ENCODE measurements around the gene DOCK3. TPM values are rescaled to one million over a fixed set of nuclear protein-coding genes. Genes with fewer than 3 reads are reported as not detected.
"Not testable (repeated sequence)": the region's sequence is repeated elsewhere in the genome, so short reads cannot be mapped to it uniquely, and the experiment has no call there.

Gene DOCK3
- polyA plus RNA-seq, 4 donors = 1.1 to 1.6 (median 1.4) TPM

DNA sequence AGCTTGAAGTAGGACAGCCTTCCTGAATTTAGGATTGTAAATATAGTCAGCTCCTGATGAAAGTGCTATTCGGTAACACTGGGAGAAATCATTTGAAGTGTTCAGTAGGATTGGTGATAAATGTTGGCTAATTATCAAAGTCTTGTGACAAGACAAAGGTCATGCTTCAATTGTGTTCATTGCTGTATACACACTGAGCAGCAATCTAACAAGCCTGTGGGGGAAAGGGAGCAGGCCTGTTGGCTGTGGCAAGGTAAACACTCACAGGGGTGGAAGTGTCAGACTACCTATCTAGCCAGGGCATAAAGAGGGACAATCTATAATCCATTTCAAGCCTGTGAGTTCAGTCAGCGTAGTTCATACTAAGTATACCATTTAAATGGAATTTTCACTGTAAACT is 599.3 kb downstream of the DOCK3 start:
- no peak for DNase-seq (ENCODE audit: low read depth in 4 of 4, low spot score in 3 of 4)

DNA sequence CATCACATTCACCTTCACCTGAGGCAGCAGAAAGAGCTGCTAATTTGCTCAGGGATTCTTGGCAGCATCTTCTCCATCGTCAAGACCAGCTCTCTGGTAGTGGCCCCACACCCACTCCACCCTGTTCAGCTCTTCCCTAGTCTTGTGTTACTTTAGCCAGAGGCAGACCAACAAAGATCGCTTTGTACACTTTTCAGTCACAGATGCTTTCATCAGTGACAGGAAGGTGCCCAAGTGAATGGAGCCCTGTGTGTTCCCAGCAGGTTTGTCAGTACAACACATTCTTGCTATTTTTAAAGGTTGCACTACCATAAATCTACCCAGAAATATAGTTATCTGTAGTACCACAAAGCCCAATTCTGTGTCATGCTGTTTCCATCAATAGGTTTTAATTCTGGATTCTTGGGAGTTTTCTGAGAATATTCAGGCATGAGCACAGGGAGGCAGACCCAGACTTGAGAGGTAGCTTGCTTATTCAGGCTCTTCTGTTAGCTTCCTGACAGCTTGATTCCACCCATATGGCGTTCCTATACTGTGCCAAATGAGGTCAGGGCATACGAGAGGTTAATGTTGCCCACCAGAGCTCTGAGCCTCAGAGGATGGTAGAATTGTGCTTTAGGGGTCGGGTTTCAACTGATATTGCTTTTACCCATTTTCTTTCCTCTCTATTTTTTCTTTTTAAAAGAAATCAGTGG is 600.5 kb downstream of the DOCK3 start:
- peak in 1 of 4 donors; percentile 5 for DNase-seq (ENCODE audit: low read depth in 4 of 4, low spot score in 3 of 4)

DNA sequence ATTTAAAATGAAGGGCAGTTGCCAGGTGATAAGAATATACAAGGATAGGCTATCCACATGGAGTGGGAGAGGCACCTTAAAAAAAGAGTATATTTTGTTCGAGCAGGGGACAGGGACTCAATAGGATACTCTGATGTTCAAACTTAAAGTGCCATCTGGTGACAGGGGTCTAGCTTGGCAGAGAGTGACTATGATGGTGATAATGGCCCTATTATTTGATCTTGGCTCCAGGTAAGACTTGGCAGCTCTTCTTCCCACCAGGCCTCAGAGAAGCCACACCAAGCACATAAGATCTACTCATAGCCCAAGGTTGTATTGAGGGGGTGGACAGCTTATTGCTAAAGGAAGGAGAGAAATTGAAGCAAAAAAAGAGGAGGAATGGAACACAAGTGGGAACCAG is 601.3 kb downstream of the DOCK3 start:
- no peak for DNase-seq (ENCODE audit: low read depth in 4 of 4, low spot score in 3 of 4)

DNA sequence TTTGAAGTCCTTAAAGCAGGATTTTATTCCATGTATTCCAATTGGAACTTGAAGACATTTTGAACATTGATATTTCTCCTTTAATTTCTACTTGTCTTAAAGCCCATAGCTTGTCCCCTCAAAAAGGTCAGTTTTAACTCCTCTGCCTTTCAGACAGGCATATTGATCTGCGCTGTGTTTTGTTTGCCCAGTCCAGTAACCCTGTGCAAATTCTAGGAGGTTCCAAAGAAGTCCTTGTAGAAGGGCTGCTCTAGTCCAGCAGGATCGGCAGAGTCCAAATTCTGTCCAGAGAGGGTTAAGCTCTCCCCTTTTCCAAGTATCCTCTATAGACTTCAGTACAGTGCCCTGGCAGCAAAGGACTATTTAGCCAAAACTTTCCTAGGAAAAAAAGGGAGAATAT is 604.7 kb downstream of the DOCK3 start:
- no peak for DNase-seq (ENCODE audit: low read depth in 4 of 4, low spot score in 3 of 4)

GRCh38 chr3:51280176-51280575 is 605.4 kb downstream of the DOCK3 start:
- no peak for DNase-seq (ENCODE audit: low read depth in 4 of 4, low spot score in 3 of 4)

GRCh38 chr3:51282931-51283330 is 608.2 kb downstream of the DOCK3 start:
- DNase-seq (ENCODE audit: low read depth in 4 of 4, low spot score in 3 of 4) = no peak

DNA sequence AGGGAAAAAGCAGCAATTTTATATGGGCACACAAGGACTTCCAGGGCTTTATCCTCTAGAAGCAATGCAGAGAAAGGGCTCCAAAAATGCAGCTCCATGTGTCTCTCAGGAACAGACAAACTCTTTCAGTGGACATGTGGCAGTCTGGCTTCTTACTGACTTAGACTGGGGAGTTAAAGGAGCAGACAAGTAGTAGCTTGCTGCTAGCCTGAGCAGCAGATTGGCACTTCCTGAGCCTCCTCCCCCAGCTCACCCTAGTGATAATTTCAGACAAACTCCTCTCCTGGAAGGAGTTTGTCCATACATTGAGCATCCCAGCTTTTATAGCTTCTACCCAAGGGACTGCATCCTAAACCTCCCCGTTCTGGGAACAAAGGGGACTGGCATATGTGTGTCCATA is 608.7 kb downstream of the DOCK3 start:
- DNase-seq (ENCODE audit: low read depth in 4 of 4, low spot score in 3 of 4) = no peak

GRCh38 chr3:51295625-51296024 is 620.9 kb downstream of the DOCK3 start:
- no peak for DNase-seq (ENCODE audit: low read depth in 4 of 4, low spot score in 3 of 4)

DNA sequence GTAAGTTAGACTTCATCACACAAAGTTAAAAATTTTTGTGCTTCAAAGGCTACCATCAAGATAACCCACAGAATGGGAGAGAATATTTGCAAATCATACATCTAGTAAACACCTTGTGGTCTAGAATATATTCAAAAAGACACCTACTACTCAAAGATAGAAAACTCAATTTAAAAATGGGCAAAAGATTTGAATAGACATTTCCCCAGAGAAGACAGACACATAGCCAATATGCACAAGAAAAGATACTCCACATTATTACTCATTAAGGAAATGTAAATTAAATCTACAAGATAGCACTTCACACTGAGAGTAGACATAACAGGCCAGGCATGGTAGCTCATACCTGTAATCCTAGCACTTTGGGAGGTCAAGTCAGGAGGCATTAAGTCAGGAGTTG is 622.6 kb downstream of the DOCK3 start:
- DNase-seq (ENCODE audit: low read depth in 4 of 4, low spot score in 3 of 4) = no peak

DNA sequence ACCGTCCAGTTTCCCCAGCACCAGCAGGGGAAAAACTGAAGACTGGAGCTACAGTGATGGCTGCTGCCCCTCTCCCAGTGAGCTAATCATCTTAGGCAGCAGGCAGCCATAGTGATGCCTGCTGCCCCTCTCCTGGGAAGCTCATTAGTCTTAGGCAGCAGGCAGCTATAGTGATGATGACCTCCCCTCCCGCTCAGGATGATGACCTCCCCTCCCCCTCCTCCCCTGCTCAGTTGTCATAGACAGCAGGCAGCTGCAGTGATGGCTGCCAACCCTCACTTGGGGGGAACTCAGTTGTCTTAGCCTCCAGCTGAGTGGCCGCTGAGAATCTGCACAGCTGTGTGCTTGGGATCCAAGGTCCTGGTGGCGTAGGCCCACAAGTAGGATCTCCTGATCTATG is 629.5 kb downstream of the DOCK3 start:
- DNase-seq (ENCODE audit: low read depth in 4 of 4, low spot score in 3 of 4) = no peak

GRCh38 chr3:51306093-51306492 is 631.4 kb downstream of the DOCK3 start:
- DNase-seq (ENCODE audit: low read depth in 4 of 4, low spot score in 3 of 4) = no peak

GRCh38 chr3:51307458-51307857 is 632.7 kb downstream of the DOCK3 start:
- no peak for DNase-seq (ENCODE audit: low read depth in 4 of 4, low spot score in 3 of 4)

GRCh38 chr3:51307945-51308607 is 633.3 kb downstream of the DOCK3 start:
- DNase-seq (ENCODE audit: low read depth in 4 of 4, low spot score in 3 of 4) = not testable (repeated sequence)

GRCh38 chr3:51311055-51311454 is 636.3 kb downstream of the DOCK3 start:
- DNase-seq (ENCODE audit: low read depth in 4 of 4, low spot score in 3 of 4) = no peak

- DNase-seq (ENCODE audit: low read depth in 4 of 4, low spot score in 3 of 4) = no peak
These were observed 653.5 kb downstream of the DOCK3 start for GRCh38 chr3:51328206-51328605.

GRCh38 chr3:51330046-51330445 is 655.3 kb downstream of the DOCK3 start:
- DNase-seq (ENCODE audit: low read depth in 4 of 4, low spot score in 3 of 4) = no peak

DNA sequence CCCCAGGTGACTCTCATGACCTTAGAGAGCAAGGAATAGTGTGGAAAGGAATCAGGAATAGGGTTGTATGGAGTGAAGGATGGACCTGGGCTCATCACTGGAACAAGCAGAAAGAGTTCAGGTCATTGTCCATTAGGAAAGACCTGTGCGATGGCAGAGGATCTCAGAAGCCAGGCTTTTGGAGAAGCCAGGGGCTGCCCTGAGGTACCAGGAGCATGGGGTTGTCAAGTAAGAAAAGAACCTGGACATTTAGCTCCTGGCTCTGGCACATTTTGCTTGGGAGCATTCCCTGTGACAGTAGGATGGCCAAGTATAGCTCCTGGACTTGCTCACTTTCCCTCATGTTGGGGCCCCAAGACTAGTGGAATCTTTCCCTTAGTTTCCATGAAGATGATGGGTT is 657.4 kb downstream of the DOCK3 start:
- no peak for DNase-seq (ENCODE audit: low read depth in 4 of 4, low spot score in 3 of 4)

GRCh38 chr3:51333021-51333420 is 658.3 kb downstream of the DOCK3 start:
- DNase-seq (ENCODE audit: low read depth in 4 of 4, low spot score in 3 of 4) = no peak

GRCh38 chr3:51336261-51336660 is 661.5 kb downstream of the DOCK3 start:
- no peak for DNase-seq (ENCODE audit: low read depth in 4 of 4, low spot score in 3 of 4)

- no peak for DNase-seq (ENCODE audit: low read depth in 4 of 4, low spot score in 3 of 4)
These were observed 662.9 kb downstream of the DOCK3 start for GRCh38 chr3:51337666-51338065.

DNA sequence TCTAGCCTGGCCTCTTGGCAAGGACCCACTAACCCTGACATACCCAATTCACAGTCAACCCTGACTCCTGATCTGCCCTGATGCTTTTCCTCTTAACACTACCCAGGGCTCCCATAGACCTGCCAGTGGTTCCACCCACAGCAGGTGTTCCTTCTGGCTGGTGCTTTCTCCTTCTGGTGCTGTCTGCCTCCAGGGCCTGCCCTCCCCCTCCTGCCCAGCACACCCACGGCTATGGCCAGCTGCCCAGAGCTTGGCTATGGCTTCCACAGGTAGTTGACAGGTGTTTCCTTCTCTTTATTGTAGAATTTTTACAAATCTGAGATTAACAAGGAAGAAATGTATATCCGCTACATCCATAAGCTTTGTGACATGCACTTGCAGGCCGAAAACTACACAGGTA is 663.9 kb downstream of the DOCK3 start:
- no peak for DNase-seq (ENCODE audit: low read depth in 4 of 4, low spot score in 3 of 4)

- DNase-seq (ENCODE audit: low read depth in 4 of 4, low spot score in 3 of 4) = no peak
These were observed 665.5 kb downstream of the DOCK3 start for GRCh38 chr3:51340013-51340829.
